Measurements from ENCODE around the gene FGF18.
A peak's percentile ranks its signal among the peaks of the same experiment; 100 is the strongest.
"Not testable (repeated sequence)": the region's sequence is repeated elsewhere in the genome, so short reads cannot be mapped to it uniquely, and the experiment has no call there.

FGF18 gene

DNA sequence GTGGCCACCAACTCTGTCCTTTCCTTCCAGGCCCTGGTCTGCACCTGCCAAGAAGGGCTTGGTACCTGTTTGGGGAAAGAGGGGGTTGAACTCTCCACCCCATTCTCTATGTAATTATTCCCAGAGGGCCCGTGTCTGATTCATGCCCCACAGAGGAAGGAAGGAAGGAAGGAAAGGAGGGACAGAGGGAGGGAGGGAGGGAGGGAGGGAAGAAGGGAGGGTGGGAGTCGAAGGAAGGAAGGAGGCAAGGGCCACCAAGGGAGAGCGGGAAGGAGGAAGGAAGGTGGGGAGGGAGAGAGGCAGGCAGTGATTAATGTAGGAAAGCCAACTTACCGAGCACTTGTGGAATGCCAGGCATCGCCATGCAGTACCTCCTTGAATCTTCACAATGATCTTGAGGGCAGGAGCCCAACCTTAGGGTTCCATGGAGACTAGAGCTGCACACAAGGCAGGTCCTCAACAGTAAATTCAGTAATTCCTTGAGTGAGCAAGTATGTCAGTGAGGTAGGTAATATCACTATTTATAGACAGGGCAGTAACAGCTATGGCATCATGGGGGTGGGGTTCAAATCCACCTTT lies 75.8 kb downstream of the FGF18 start:
- Histone ChIP-seq H2BK15ac (ENCODE audit: low read depth, poor library complexity, severe bottlenecking) (no peak overlapping the region), H2AFZ (ENCODE audit: low read depth, low read length) (no peak overlapping the region), H3K4me2 (ENCODE audit: low read length, poor library complexity, severe bottlenecking) (no peak overlapping the region), H3K4me3 (ENCODE audit: insufficient read depth in 1 of 2, low read depth in 1 of 2, low read length in 2 of 2) (no peak overlapping the region), H3K9ac (ENCODE audit: low read length) (peak overlapping the region; percentile 76), H3K27ac (ENCODE audit: low read length, poor library complexity, severe bottlenecking) (no peak overlapping the region), H4K91ac (ENCODE audit: low read length) (no peak overlapping the region), H3K9me3 (ENCODE audit: control insufficient read depth, low read length) (no peaks in the 10 kb centered on the region), H3K23ac (ENCODE audit: low read length in 2 of 2) (no peak overlapping the region), H2BK5ac (ENCODE audit: low read depth, low read length, poor library complexity, severe bottlenecking) (no peak overlapping the region), H2BK12ac (ENCODE audit: low read length in 2 of 2) (peak overlapping the region in 1 of 2 experiments; percentile 32), H3K14ac (ENCODE audit: low read length in 2 of 2) (no peak overlapping the region), H4K8ac (ENCODE audit: low read length) (no peak overlapping the region), H3K79me1 (replicated peaks; ENCODE audit: low read length, poor library complexity, severe bottlenecking) (no peaks in the 10 kb centered on the region), H3K27me3 (ENCODE audit: control insufficient read depth in 1 of 2, insufficient read depth in 1 of 2, low read length in 2 of 2) (peaks cover 0 to 4% of the 10 kb centered on the region in 2 experiments), H3K4me1 (ENCODE audit: control insufficient read depth, insufficient read depth, low read depth, low read length) (peaks cover 14% of the 10 kb centered on the region), H3K36me3 (ENCODE audit: control insufficient read depth in 1 of 2, insufficient read depth in 2 of 2, low read depth in 1 of 2, low read length in 2 of 2) (no peaks in the 10 kb centered on the region), H2AK5ac (ENCODE audit: low read length, severe bottlenecking) (no peak overlapping the region), H3K4ac (ENCODE audit: low read depth in 1 of 2, low read length in 2 of 2) (no peak overlapping the region), H2BK120ac (ENCODE audit: low read depth, low read length) (no peak overlapping the region), H3K18ac (ENCODE audit: low read depth in 1 of 2, low read length in 2 of 2) (peak overlapping the region in 1 of 2 experiments; percentile 32)
- peak; percentile 8 for DNase-seq
- 16% methylated on average over 5 of the region's 5 CpGs for WGBS

GRCh38 chr5:171496456-171496855 lies 77.0 kb downstream of the FGF18 start:
- Histone ChIP-seq H3K27ac (ENCODE audit: low read length, poor library complexity, severe bottlenecking) (no peak overlapping the region), H2BK120ac (ENCODE audit: low read depth, low read length) (no peak overlapping the region), H2AK5ac (ENCODE audit: low read length, severe bottlenecking) (no peak overlapping the region), H2BK12ac (ENCODE audit: low read length in 2 of 2) (peak overlapping the region in 1 of 2 experiments; percentile 93), H3K36me3 (ENCODE audit: control insufficient read depth in 1 of 2, insufficient read depth in 2 of 2, low read depth in 1 of 2, low read length in 2 of 2) (no peaks in the 10 kb centered on the region), H3K18ac (ENCODE audit: low read depth in 1 of 2, low read length in 2 of 2) (peak overlapping the region in 1 of 2 experiments; percentile 25), H3K4ac (ENCODE audit: low read depth in 1 of 2, low read length in 2 of 2) (no peak overlapping the region), H4K8ac (ENCODE audit: low read length) (no peak overlapping the region), H3K9ac (ENCODE audit: low read length) (no peak overlapping the region), H3K27me3 (ENCODE audit: control insufficient read depth in 1 of 2, insufficient read depth in 1 of 2, low read length in 2 of 2) (peaks cover 0 to 4% of the 10 kb centered on the region in 2 experiments), H3K4me3 (ENCODE audit: insufficient read depth in 1 of 2, low read depth in 1 of 2, low read length in 2 of 2) (no peak overlapping the region), H2BK15ac (ENCODE audit: low read depth, poor library complexity, severe bottlenecking) (peak overlapping the region; percentile 44), H4K91ac (ENCODE audit: low read length) (no peak overlapping the region), H2BK5ac (ENCODE audit: low read depth, low read length, poor library complexity, severe bottlenecking) (no peak overlapping the region), H2AFZ (ENCODE audit: low read depth, low read length) (no peak overlapping the region), H3K23ac (ENCODE audit: low read length in 2 of 2) (no peak overlapping the region), H3K4me1 (ENCODE audit: control insufficient read depth, insufficient read depth, low read depth, low read length) (peaks cover 14% of the 10 kb centered on the region), H3K4me2 (ENCODE audit: low read length, poor library complexity, severe bottlenecking) (no peak overlapping the region), H3K14ac (ENCODE audit: low read length in 2 of 2) (no peak overlapping the region), H3K9me3 (ENCODE audit: control insufficient read depth, low read length) (no peaks in the 10 kb centered on the region), H3K79me1 (replicated peaks; ENCODE audit: low read length, poor library complexity, severe bottlenecking) (no peaks in the 10 kb centered on the region)
- 100% methylated on average over 2 of the region's 3 CpGs for WGBS
- no peak for DNase-seq

DNA sequence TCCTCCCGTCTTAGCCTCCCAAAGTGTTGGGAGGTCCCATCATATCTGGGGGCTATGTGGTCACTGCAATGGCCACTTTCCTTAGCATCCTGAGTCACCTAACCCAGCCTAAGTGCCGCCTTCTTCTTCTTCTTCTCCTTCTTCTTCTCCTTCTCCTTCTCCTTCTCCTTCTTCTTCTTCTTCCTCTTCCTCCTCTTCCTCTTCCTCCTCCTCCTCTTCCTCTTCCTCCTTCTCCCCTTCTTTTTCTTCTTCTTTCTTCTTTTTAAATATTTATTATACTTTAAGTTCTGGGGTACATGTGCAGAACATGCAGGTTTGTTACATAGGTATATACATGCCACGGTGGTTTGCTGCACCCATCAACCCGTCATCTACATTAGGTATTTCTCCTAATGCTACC lies 78.0 kb downstream of the FGF18 start:
- not testable (repeated sequence) for H2BK15ac ChIP-seq (ENCODE audit: low read depth, poor library complexity, severe bottlenecking); H4K91ac ChIP-seq (ENCODE audit: low read length); H3K14ac ChIP-seq (ENCODE audit: low read length in 2 of 2); DNase-seq; H3K4ac ChIP-seq (ENCODE audit: low read depth in 1 of 2, low read length in 2 of 2); H3K4me3 ChIP-seq (ENCODE audit: insufficient read depth in 1 of 2, low read depth in 1 of 2, low read length in 2 of 2); H3K4me2 ChIP-seq (ENCODE audit: low read length, poor library complexity, severe bottlenecking); H2BK120ac ChIP-seq (ENCODE audit: low read depth, low read length); H2AFZ ChIP-seq (ENCODE audit: low read depth, low read length); H2AK5ac ChIP-seq (ENCODE audit: low read length, severe bottlenecking); H3K18ac ChIP-seq (ENCODE audit: low read depth in 1 of 2, low read length in 2 of 2); H3K79me1 ChIP-seq (replicated peaks; ENCODE audit: low read length, poor library complexity, severe bottlenecking); H3K23ac ChIP-seq (ENCODE audit: low read length in 2 of 2); H3K9me3 ChIP-seq (ENCODE audit: control insufficient read depth, low read length); H3K36me3 ChIP-seq (ENCODE audit: control insufficient read depth in 1 of 2, insufficient read depth in 2 of 2, low read depth in 1 of 2, low read length in 2 of 2); H4K8ac ChIP-seq (ENCODE audit: low read length); H2BK12ac ChIP-seq (ENCODE audit: low read length in 2 of 2); H3K27ac ChIP-seq (ENCODE audit: low read length, poor library complexity, severe bottlenecking); H2BK5ac ChIP-seq (ENCODE audit: low read depth, low read length, poor library complexity, severe bottlenecking); H3K9ac ChIP-seq (ENCODE audit: low read length); H3K27me3 ChIP-seq (ENCODE audit: control insufficient read depth in 1 of 2, insufficient read depth in 1 of 2, low read length in 2 of 2)
- WGBS = 91% methylated on average over 2 of the region's 4 CpGs
- H3K4me1 ChIP-seq (ENCODE audit: control insufficient read depth, insufficient read depth, low read depth, low read length) = peaks cover 14% of the 10 kb centered on the region

GRCh38 chr5:171498166-171498565 lies 78.7 kb downstream of the FGF18 start:
- H2BK12ac ChIP-seq (ENCODE audit: low read length in 2 of 2) = no peak overlapping the region
- WGBS = 97% methylated on average over 6 of the region's 6 CpGs
- peaks cover 14% of the 10 kb centered on the region for H3K4me1 ChIP-seq (ENCODE audit: control insufficient read depth, insufficient read depth, low read depth, low read length)
- no peak overlapping the region for H3K4me3 ChIP-seq (ENCODE audit: insufficient read depth in 1 of 2, low read depth in 1 of 2, low read length in 2 of 2)
- no peak overlapping the region for H3K23ac ChIP-seq (ENCODE audit: low read length in 2 of 2)
- no peak overlapping the region for H4K91ac ChIP-seq (ENCODE audit: low read length)
- H2BK5ac ChIP-seq (ENCODE audit: low read depth, low read length, poor library complexity, severe bottlenecking) = no peak overlapping the region
- H3K4me2 ChIP-seq (ENCODE audit: low read length, poor library complexity, severe bottlenecking) = no peak overlapping the region
- no peak overlapping the region for H2AFZ ChIP-seq (ENCODE audit: low read depth, low read length)
- no peak overlapping the region for H2BK15ac ChIP-seq (ENCODE audit: low read depth, poor library complexity, severe bottlenecking)
- H2BK120ac ChIP-seq (ENCODE audit: low read depth, low read length) = no peak overlapping the region
- H2AK5ac ChIP-seq (ENCODE audit: low read length, severe bottlenecking) = no peak overlapping the region
- H3K14ac ChIP-seq (ENCODE audit: low read length in 2 of 2) = peak overlapping the region in 1 of 2 experiments; percentile 23
- no peak overlapping the region for H3K27ac ChIP-seq (ENCODE audit: low read length, poor library complexity, severe bottlenecking)
- H3K79me1 ChIP-seq (replicated peaks; ENCODE audit: low read length, poor library complexity, severe bottlenecking) = no peaks in the 10 kb centered on the region
- H3K18ac ChIP-seq (ENCODE audit: low read depth in 1 of 2, low read length in 2 of 2) = no peak overlapping the region
- DNase-seq = no peak
- no peak overlapping the region for H3K4ac ChIP-seq (ENCODE audit: low read depth in 1 of 2, low read length in 2 of 2)
- H3K9ac ChIP-seq (ENCODE audit: low read length) = no peak overlapping the region
- no peak overlapping the region for H4K8ac ChIP-seq (ENCODE audit: low read length)
- H3K27me3 ChIP-seq (ENCODE audit: control insufficient read depth in 1 of 2, insufficient read depth in 1 of 2, low read length in 2 of 2) = peaks cover 0 to 4% of the 10 kb centered on the region in 2 experiments
- H3K9me3 ChIP-seq (ENCODE audit: control insufficient read depth, low read length) = no peaks in the 10 kb centered on the region
- no peaks in the 10 kb centered on the region for H3K36me3 ChIP-seq (ENCODE audit: control insufficient read depth in 1 of 2, insufficient read depth in 2 of 2, low read depth in 1 of 2, low read length in 2 of 2)

Data from mesenchymal stem cell (in vitro differentiated cells and primary cell).